Measurements from ENCODE around the gene SLC2A6. TPM values are rescaled to one million over a fixed set of nuclear protein-coding genes. Genes with fewer than 3 reads are reported as not detected.

Gene SLC2A6
- total RNA-seq, 1 donor from 2014 or later, result 8.7 TPM

- no peak for DNase-seq (ENCODE audit: low spot score in 2 of 2)
- no peak overlapping the region for H3K27ac ChIP-seq
- H3K4me1 ChIP-seq, result peaks cover 4 to 17% of the 10 kb centered on the region in 2 donors
- H3K4me3 ChIP-seq, result no peak overlapping the region
- no peaks in the 10 kb centered on the region for H3K36me3 ChIP-seq
- intact Hi-C loops (cut with DNase I), result no loop called here
- no peak for TF ChIP-seq CTCF (IDR thresholded peaks at IDR 0.05)
- no peaks in the 10 kb centered on the region for H3K27me3 ChIP-seq
- H3K9me3 ChIP-seq, result no peaks in the 10 kb centered on the region
These were observed 35.8 kb upstream of the SLC2A6 start for GRCh38 chr9:133514460-133515239.

- intact Hi-C loops (cut with DNase I), result no loop called here
- no peak overlapping the region for H3K4me3 ChIP-seq
- H3K36me3 ChIP-seq, result no peaks in the 10 kb centered on the region
- H3K27me3 ChIP-seq, result no peaks in the 10 kb centered on the region
- no peaks in the 10 kb centered on the region for H3K9me3 ChIP-seq
- TF ChIP-seq CTCF (IDR thresholded peaks at IDR 0.05), result no peak
- H3K4me1 ChIP-seq, result peaks cover 4 to 20% of the 10 kb centered on the region in 2 donors
- DNase-seq (ENCODE audit: low spot score in 2 of 2), result no peak
- no peak overlapping the region for H3K27ac ChIP-seq
These were observed 34.6 kb upstream of the SLC2A6 start for GRCh38 chr9:133513214-133514100.

DNA sequence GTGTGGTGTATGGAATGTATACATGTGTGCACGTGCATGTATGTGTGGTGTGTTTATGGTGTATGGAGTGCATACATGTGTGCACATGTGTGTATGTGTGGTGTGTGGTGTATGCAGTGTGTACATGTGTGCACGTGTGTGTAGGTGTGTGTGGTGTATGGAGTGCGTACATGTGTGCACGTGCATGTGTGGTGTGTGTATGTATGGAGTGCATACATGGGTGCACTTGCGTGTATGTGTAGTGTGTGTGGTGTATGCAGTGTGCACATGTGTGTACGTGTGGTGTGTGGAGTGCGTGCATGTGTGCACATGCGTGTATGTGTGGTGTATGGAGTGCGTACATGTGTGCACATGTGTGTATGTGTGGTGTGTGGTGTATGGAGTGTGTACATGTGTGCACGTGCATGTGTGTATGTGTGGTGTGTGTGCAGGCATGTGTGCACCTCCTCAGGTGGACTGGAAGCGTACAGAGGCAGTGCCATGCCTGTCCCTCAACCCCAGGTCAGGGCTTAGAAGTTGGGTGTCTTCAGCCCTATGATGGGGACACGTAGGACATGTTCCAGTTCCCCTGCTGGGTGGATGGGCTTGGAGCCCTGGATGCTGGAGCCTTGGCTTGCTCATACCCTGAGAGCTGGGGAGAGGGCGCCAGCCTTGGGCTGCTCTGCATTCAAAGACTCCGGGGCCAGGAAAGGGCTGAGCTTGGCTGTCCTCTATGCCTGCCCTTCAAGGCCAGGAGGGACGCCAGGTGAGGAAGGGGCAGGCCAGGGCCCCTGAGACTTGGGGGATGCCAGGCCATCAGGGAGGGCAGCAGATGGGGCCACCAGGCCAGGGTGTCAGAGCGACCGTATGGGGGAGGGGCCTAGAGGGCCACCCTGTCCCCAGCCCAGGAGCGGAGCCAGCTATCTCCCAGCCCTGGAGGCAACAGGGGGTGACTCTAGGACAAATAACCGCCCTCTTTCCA lies 33.6 kb upstream of the SLC2A6 start:
- intact Hi-C loops (cut with DNase I), result no loop called here
- H3K4me1 ChIP-seq, result peaks cover 4 to 20% of the 10 kb centered on the region in 2 donors

GRCh38 chr9:133511607-133512006 lies 32.7 kb upstream of the SLC2A6 start:
- Histone ChIP-seq H3K36me3 (no peaks in the 10 kb centered on the region), H3K9me3 (no peaks in the 10 kb centered on the region), H3K4me3 (no peak overlapping the region), H3K27ac (no peak overlapping the region), H3K4me1 (peaks cover 4 to 20% of the 10 kb centered on the region in 2 donors), H3K27me3 (no peaks in the 10 kb centered on the region)
- DNase-seq (ENCODE audit: low spot score in 2 of 2), result no peak
- no peak for TF ChIP-seq CTCF (IDR thresholded peaks at IDR 0.05)
- intact Hi-C loops (cut with DNase I), result no loop called here

More for the DNA sequence above, 33.6 kb upstream of the SLC2A6 start:
- DNase-seq (ENCODE audit: low spot score in 2 of 2), result no peak
- Histone ChIP-seq H3K27ac (no peak overlapping the region), H3K9me3 (no peaks in the 10 kb centered on the region), H3K36me3 (no peaks in the 10 kb centered on the region), H3K4me3 (no peak overlapping the region), H3K27me3 (no peaks in the 10 kb centered on the region)
- no peak for TF ChIP-seq CTCF (IDR thresholded peaks at IDR 0.05)

- intact Hi-C loops (cut with DNase I), result no loop called here
- no peaks in the 10 kb centered on the region for H3K27me3 ChIP-seq
- no peak for TF ChIP-seq CTCF (IDR thresholded peaks at IDR 0.05)
These were observed 32.1 kb upstream of the SLC2A6 start for GRCh38 chr9:133510926-133511505.

More at GRCh38 chr9:133510926-133511505, 32.1 kb upstream of the SLC2A6 start:
- Histone ChIP-seq H3K27ac (no peak overlapping the region), H3K4me3 (no peak overlapping the region), H3K9me3 (no peaks in the 10 kb centered on the region), H3K4me1 (peaks cover 4 to 23% of the 10 kb centered on the region in 2 donors), H3K36me3 (no peaks in the 10 kb centered on the region)
- no peak for DNase-seq (ENCODE audit: low spot score in 2 of 2)
